IMR-90 (cell line): ENCODE data around the gene PRKRIP1. TPM values are rescaled to one million over a fixed set of nuclear protein-coding genes. Genes with fewer than 3 reads are reported as not detected.

Experiments used
- ATAC-seq: fragments of 200-7000 bp; cut with Tn5 transposase; 2 replicates; pipeline ENCODE4 v1.9.1; 2020; ENCODE audit warnings: low read depth, mild to moderate bottlenecking, moderate library complexity
- BruUV-seq: library from RNA; stranded (reverse); fragments of 400-500 nt; replicated peaks from 2 replicates; lab custom pipeline; 2021; lab: Mats Ljungman, UMichigan
- CTCF ChIA-PET: fragments of 300-600 bp; formaldehyde crosslinking; extraction: SDS; loops from one replicate; lab custom pipeline; 2021; ENCODE audit warnings: antibody characterized with exemption; lab: Yijun Ruan, JAX
- POLR2A ChIA-PET: fragments of 300-600 bp; sonication (Branson Sonifier 250); formaldehyde crosslinking; loops from one replicate; lab custom pipeline; 2022; ENCODE audit warnings: antibody characterized with exemption; ENCODE audit not compliant: unreplicated experiment; lab: Charles Lee
- DNase-seq: peaks from one replicate; pipeline ENCODE4 v3.0.0; 2013
- H2AFZ ChIP-seq: replicated peaks from 2 replicates; pipeline ENCODE3; 2013; ENCODE audit warnings: low read length, mild to moderate bottlenecking; ENCODE audit not compliant: poor library complexity
- H2AK5ac ChIP-seq: 2 replicates; pipeline ENCODE4 v1.6.1; 2013; ENCODE audit warnings: low read depth, low read length, inconsistent platforms
- H2AK9ac ChIP-seq: replicated peaks from 2 replicates; pipeline ENCODE3; 2013; ENCODE audit warnings: mild to moderate bottlenecking, low read depth, low read length, moderate library complexity; ENCODE audit not compliant: poor library complexity
- H2BK120ac ChIP-seq: 2 replicates; pipeline ENCODE4 v1.6.1; 2013; ENCODE audit warnings: low read depth, low read length, inconsistent platforms
- H2BK15ac ChIP-seq: 3 replicates; pipeline ENCODE4 v1.6.1; 2013; ENCODE audit warnings: low read depth, low read length, inconsistent platforms
- H2BK20ac ChIP-seq: 2 replicates; pipeline ENCODE4 v1.6.1; 2013; ENCODE audit warnings: low read depth, mild to moderate bottlenecking, inconsistent platforms, low read length, moderate library complexity
- H2BK5ac ChIP-seq: 2 replicates; pipeline ENCODE4 v1.6.1; 2013; ENCODE audit warnings: mild to moderate bottlenecking, low read depth, low read length, inconsistent platforms; ENCODE audit not compliant: poor library complexity, severe bottlenecking
- H3K14ac ChIP-seq: replicated peaks from 2 replicates; pipeline ENCODE4 v1.6.1; 2013; ENCODE audit warnings: low read depth, low read length, inconsistent platforms
- H3K18ac ChIP-seq: 2 replicates; pipeline ENCODE4 v1.6.1; 2013; ENCODE audit warnings: low read depth, low read length, control low read depth
- H3K23ac ChIP-seq: 2 replicates; pipeline ENCODE4 v1.6.1; 2013; ENCODE audit warnings: low read depth, low read length, inconsistent platforms
- H3K27ac ChIP-seq: 2 replicates; pipeline ENCODE4 v1.5.1; 2013; ENCODE audit warnings: mild to moderate bottlenecking, control low read depth, low read length; ENCODE audit not compliant: insufficient read depth
- H3K27me3 ChIP-seq: 2 replicates; pipeline ENCODE4 v1.6.1; 2013; ENCODE audit warnings: low read length; ENCODE audit not compliant: control insufficient read depth, insufficient read depth
- H3K36me3 ChIP-seq: 2 replicates; pipeline ENCODE4 v1.6.1; 2013; ENCODE audit warnings: low read length, mixed read lengths; ENCODE audit not compliant: control insufficient read depth, insufficient read depth
- H3K4ac ChIP-seq: 2 replicates; pipeline ENCODE4 v1.6.1; 2013; ENCODE audit warnings: low read depth, low read length, inconsistent platforms
- H3K4me1 ChIP-seq: 2 replicates; pipeline ENCODE4 v1.6.1; 2013; ENCODE audit warnings: low read length, mixed read lengths; ENCODE audit not compliant: control insufficient read depth, insufficient read depth
- H3K4me2 ChIP-seq: 2 replicates; pipeline ENCODE4 v1.6.1; 2013; ENCODE audit warnings: low read depth, mild to moderate bottlenecking, control low read depth, low read length, moderate library complexity
- H3K4me3 ChIP-seq: 2 replicates; pipeline ENCODE4 v1.5.1; 2013; ENCODE audit warnings: low read depth, mild to moderate bottlenecking, control low read depth, low read length, moderate library complexity; ENCODE audit not compliant: insufficient read depth
- H3K56ac ChIP-seq: 2 replicates; pipeline ENCODE4 v1.6.1; 2013; ENCODE audit warnings: low read length, inconsistent platforms; ENCODE audit not compliant: insufficient read depth; ENCODE audit errors: extremely low read depth
- H3K79me1 ChIP-seq, 2 experiments: 2 replicates each; pipeline ENCODE4 v1.6.1; 2013; ENCODE audit warnings: low read length in 2 of 2, inconsistent platforms in 1 of 2, low read depth in 1 of 2
- H3K9ac ChIP-seq: 2 replicates; pipeline ENCODE4 v1.6.1; 2013; ENCODE audit warnings: low read depth, low read length, control low read depth
- H3K9me1 ChIP-seq: 2 replicates; pipeline ENCODE4 v1.6.1; 2013; ENCODE audit warnings: low read length, inconsistent platforms; ENCODE audit not compliant: insufficient read depth
- H3K9me3 ChIP-seq: 2 replicates; pipeline ENCODE4 v1.6.1; 2013; ENCODE audit warnings: low read length; ENCODE audit not compliant: control insufficient read depth, insufficient read depth
- H4K20me1 ChIP-seq: 2 replicates; pipeline ENCODE4 v1.6.1; 2013; ENCODE audit warnings: low read length, inconsistent platforms; ENCODE audit not compliant: insufficient read depth
- H4K5ac ChIP-seq: 2 replicates; pipeline ENCODE4 v1.6.1; 2013; ENCODE audit warnings: mild to moderate bottlenecking, low read depth, low read length, control low read depth
- H4K8ac ChIP-seq, 2 experiments: 2 replicates each; pipeline ENCODE4 v1.6.1; 2013; ENCODE audit warnings: low read depth in 2 of 2, low read length in 2 of 2, control low read depth in 1 of 2, inconsistent platforms in 1 of 2
- H4K91ac ChIP-seq: 2 replicates; pipeline ENCODE4 v1.6.1; 2013; ENCODE audit warnings: low read depth, low read length, inconsistent platforms; ENCODE audit not compliant: insufficient read depth
- BHLHE40 ChIP-seq: fragments of 150-350 bp; IDR thresholded peaks from 2 replicates; pipeline ENCODE4 v1.6.1; 2016; ENCODE audit warnings: mild to moderate bottlenecking, low read depth, low read length
- CHD1 ChIP-seq: IDR thresholded peaks from 2 replicates; pipeline ENCODE4 v1.6.1; 2012; ENCODE audit warnings: low read depth, low read length, improper control_type of control experiment
- MAFK ChIP-seq: IDR thresholded peaks from 2 replicates; pipeline ENCODE4 v1.6.1; 2012; ENCODE audit warnings: low read depth, low read length, improper control_type of control experiment
- MAZ ChIP-seq: IDR thresholded peaks from 2 replicates; pipeline ENCODE4 v1.6.1; 2012; ENCODE audit warnings: low read depth, mild to moderate bottlenecking, low read length, improper control_type of control experiment, moderate library complexity, borderline replicate concordance
- NFE2L2 ChIP-seq: fragments of 150-350 bp; IDR thresholded peaks from 2 replicates; pipeline ENCODE4 v1.6.1; 2016; ENCODE audit warnings: low read depth, mild to moderate bottlenecking, low read length
- RCOR1 ChIP-seq: IDR thresholded peaks from 2 replicates; pipeline ENCODE4 v1.6.1; 2012; ENCODE audit warnings: mild to moderate bottlenecking, low read length, improper control_type of control experiment; ENCODE audit not compliant: insufficient replicate concordance
- RFX5 ChIP-seq: IDR thresholded peaks from 2 replicates; pipeline ENCODE4 v1.8.0; 2012; ENCODE audit warnings: low read depth, mild to moderate bottlenecking, low read length, moderate library complexity
- WGBS, 2 experiments: methylation state at CpG; one replicate each; pipeline versions ENCODE4 v1.1.5 to v1.1.7; 2013; ENCODE audit warnings: missing lambda C conversion rate in 2 of 2; ENCODE audit not compliant: insufficient read length in 1 of 2; ENCODE audit errors: extremely low coverage in 2 of 2; 5-methylcytosine and 5-hydroxymethylcytosine counted together
- dilution Hi-C: fragments of 300-500 bp; cut with HindIII; formaldehyde crosslinking; loops from one replicate; pipeline ENCODE4 v1.14.3; 2018; ENCODE audit warnings: low sequenced_read_pairs; ENCODE audit not compliant: unreplicated experiment
- in situ Hi-C: fragments of 300-500 bp; cut with MboI; formaldehyde crosslinking; loops from 3 replicates; pipeline ENCODE4 v1.14.3; 2019; ENCODE audit warnings: low sequenced_read_pairs, inconsistent platforms, mixed read lengths
- intact Hi-C: fragments of 100-400 bp; cut with micrococcal nuclease; formaldehyde crosslinking; loops from 2 replicates; pipeline ENCODE4 v1.10.0; 2022
- polyA plus RNA-seq, 3 experiments: library from polyadenylated mRNA; depleted of rRNA; stranded (reverse); fragments of >200 nt; gene quantifications; 2 replicates each; pipeline ENCODE4 v1.2.3, GENCODE V29; 2012; ENCODE audit warnings: low replicate concordance in 1 of 3
- total RNA-seq: library from RNA; depleted of rRNA; stranded (reverse); fragments of >200 nt; gene quantifications from 2 replicates; pipeline ENCODE4 v1.2.3, GENCODE V29; 2012

PRKRIP1 gene
- total and polyA plus RNA-seq, 2 of the 4 experiments (the other 2 are of a cell fraction): 6.5 to 21.6 TPM

DNA sequence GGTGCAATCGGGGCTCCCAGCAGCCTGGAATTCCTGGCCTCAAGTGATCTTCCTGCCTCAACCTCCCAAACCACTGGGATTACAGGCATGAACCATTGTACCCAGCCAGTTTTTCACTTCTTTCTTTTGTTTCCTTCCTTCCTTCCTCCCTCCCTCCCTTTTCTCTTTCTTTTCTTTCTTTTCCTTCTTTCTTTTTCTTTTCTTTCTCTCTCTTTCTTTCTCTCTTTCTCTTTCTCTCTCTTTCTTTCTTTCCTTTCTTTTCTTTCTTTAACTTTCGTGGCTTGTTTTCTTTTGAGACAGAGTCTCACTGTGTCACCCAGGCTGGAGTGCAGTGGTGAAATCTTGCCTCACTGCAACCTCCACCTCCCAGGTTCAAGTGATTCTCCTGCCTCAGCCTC is 49.5 kb downstream of the PRKRIP1 start:
- TF ChIP-seq CHD1: no peak
- no peak for TF ChIP-seq MAFK
- TF ChIP-seq RFX5: no peak
- no peak for TF ChIP-seq NFE2L2
- no peak for TF ChIP-seq BHLHE40
- no peak for TF ChIP-seq MAZ
- TF ChIP-seq RCOR1: no peak
- Histone ChIP-seq H2BK20ac (no peak overlapping the region), H3K79me1 (peaks cover 0 to 18% of the 10 kb centered on the region in 2 experiments; a peak in 2 of 4 replicates), H3K9me3 (no peaks in the 10 kb centered on the region), H3K9ac (no peak overlapping the region), H3K9me1 (no peaks in the 10 kb centered on the region), H3K23ac (no peak overlapping the region), H4K91ac (no peak overlapping the region), H4K5ac (no peak overlapping the region), H3K18ac (no peak overlapping the region), H3K36me3 (peaks cover 30% of the 10 kb centered on the region), H2BK15ac (no peak overlapping the region), H3K14ac (no peak overlapping the region), H3K56ac (no peak overlapping the region), H2BK5ac (no peak overlapping the region), H3K27me3 (no peaks in the 10 kb centered on the region), H3K4ac (no peak overlapping the region), H3K27ac (no peak overlapping the region), H4K8ac (no peak overlapping the region), H3K4me3 (no peak overlapping the region), H2AK5ac (no peak overlapping the region), H2AFZ (no peak overlapping the region), H2BK120ac (no peak overlapping the region), H4K20me1 (peaks cover 4% of the 10 kb centered on the region; the same call in 1 of the 2 replicates), H3K4me2 (no peak overlapping the region), H3K4me1 (peaks cover 4% of the 10 kb centered on the region; the same call in 1 of the 2 replicates), H2AK9ac (no peak overlapping the region)
- no peak for ATAC-seq
- ChIA-PET CTCF (no interaction called here), POLR2A (no interaction called here)
- WGBS, 2 experiments: 100% methylated on average over 1 of the region's 2 CpGs; no CpG with 5 or more reads in 1 of the 2 experiments
- in situ Hi-C loops (no loop called here), dilution Hi-C loops (no loop called here), intact Hi-C loops (no loop called here)
- no TSS peak for BruUV-seq
- no peak for DNase-seq
